HG02981 (cell line): Measurements from ENCODE around the gene SFMBT2.
"Not testable (repeated sequence)": the region's sequence is repeated elsewhere in the genome, so short reads cannot be mapped to it uniquely, and the experiment has no call there.

ENCODE experiments used
- ATAC-seq: cut with Tn5 transposase; IDR thresholded peaks from one replicate; pipeline ENCODE4 v1.9.1; 2021; ENCODE audit warnings: mild to moderate bottlenecking, moderate library complexity; ENCODE audit not compliant: unreplicated experiment

SFMBT2 gene

DNA sequence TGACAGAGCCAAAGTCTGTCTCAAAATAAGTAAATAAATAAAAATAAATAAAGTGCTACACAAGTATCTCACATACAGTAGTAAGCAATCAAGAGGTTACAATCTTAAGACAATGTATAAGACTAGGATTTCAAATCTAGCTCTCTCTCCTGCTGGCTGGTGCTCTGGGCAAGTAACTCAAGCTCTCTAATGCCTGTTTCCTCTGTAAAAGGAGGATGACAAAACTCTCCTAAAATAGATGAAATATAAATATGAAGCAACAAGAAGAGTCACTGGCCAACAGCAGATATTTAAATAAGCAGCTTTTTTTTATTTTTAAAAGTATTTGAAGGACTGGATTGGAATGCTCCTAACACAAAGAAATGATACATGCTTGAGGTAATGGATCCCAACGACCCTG lies 7.2 kb downstream of the SFMBT2 start:
- no peak for ATAC-seq

DNA sequence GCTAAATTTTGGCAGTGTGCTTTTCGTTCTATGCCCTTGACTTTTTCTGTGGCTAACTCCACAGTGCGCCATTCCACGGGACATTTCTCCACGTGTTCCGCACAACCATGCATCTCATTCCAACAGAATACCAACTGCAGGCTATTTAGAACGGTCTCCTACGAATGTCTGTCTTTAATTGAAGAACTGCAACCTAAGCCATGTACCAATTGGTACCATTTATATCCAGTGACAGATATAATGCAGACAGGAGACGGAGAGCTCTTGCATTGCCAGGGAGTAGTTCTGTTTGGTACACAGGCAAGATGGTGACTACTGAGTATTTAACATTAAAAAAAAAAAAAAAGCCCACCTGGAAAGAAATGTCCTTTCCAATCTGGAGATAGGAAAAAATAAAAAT lies 9.1 kb downstream of the SFMBT2 start:
- ATAC-seq = no peak

DNA sequence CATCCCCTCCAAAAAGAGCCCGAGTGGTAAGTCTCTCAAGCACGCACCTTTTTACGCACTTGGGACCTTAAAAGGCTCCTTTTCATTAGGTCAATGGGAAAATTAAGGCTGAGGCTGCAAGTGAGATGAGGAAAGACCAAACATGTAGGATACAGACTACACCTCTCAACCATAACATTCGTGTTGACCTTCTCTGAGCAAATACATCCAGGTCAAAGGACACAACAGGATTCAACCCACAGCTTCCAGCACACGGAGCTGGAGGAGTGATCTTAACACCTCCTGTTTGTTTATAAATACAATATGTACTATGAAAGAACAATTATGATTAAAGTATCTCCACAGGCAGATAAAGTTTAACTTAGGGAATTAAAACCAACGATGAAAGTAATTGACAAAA lies 9.7 kb downstream of the SFMBT2 start:
- ATAC-seq = no peak

DNA sequence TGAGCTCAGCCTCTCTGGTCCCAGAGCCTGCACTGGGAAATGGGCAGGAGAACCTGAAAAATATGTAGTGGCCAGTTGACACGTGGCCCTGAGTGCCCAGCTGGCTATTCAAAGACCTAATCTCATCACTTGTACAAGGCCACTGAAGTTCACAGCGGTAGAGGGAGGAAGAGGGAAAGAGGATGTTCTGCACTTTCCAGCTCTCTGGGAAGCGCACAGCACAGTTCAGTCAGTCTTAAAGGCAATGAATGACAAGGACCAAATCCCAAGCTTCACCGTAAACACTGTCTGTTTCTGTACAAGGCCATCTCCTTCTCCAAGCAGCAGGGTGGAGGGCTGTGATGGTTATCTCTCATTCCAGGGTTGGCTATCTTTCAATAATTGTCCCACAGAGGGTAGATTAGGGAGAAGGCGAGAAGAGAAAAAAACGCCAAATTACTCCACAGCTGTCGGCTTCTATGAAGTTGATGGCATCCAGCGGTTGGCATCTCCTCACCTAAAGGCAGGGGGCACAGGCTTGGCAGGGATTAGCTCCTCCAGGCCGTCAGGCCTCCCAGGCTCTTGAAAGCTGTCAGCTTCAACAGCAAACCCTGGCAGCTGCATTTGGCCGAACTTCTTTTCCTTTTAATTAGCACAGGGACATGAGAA lies 10.6 kb downstream of the SFMBT2 start:
- ATAC-seq = no peak

DNA sequence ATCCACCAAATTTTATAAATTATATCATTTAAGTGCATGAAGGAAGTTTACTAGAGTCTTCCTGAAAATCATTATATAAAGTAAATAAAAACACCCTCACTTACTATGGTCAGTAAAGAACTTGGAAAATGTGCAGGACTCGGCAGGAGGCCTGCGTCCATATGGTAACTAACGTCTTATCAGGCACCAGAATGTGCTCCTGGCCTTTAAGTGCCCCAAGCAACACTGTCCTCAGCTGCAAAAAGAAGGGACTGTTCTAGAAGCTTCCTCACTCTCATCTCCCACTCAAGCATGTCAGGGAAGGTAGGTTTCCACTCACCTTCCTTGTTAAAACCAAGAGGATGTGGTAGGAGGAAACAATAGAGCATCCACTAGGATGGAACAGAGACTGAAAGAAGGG lies 11.3 kb downstream of the SFMBT2 start:
- ATAC-seq = no peak

DNA sequence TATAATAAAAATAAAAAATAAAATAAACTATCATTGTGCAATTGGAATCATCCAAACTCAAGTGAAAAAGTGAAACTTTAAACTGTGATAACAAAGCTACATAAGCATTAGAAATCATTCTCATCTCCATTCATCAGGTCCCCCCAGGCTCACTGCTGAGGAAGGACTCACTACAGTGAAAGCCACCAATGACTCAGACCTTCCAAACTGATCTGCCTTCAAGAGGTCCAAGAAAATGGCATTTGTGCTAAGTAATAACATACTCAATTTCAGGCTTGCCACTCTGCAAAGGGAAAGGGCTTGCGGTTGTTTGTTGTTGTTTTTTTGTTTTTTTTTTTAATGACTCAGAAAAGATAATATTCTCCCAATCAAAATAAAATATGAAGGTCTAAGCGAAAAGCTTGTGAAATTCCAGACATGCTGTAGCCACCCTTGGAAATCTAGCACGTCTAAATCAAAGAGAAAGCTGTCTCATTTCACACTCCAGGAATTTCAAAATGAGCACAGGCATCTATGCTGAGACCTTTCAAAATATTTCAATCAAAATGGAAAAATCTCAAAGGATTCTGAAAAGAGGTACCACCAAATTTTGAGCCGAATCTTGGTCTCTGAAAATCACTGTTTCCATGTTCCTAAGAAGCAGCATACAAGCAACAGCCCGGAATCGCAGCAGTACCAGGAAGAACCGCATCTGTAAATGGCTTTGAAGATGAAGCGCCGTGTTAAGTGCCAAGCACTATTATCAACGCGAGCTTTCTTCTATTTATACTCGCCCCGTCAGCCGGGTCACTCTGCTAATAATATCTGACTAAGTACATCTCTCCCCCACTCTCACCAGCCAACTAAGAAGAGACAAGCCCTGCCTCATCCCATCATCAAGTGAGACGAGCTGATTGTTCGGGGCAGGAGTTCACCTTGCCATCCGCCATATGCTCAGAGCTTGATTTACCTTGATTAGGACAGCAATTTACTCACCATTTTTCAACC lies 13.5 kb downstream of the SFMBT2 start:
- ATAC-seq = no peak

DNA sequence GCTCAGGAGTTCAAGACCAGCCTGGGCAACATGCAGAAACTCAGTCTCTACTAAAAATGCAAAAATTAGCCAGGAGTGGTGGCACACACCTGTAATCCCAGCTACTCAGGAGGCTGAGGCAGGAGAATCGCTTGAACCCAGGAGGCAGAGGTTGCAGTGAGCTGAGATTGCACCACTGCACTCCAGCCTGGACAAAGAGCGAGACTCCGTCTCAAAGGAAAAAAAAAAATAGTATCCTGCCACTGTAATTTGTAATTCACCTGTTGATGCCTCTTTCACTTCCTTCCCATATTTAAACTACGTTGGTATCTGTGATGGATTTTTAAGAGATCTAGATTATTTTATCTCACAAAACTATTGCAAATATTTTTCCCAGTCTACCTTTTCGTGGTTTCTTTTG lies 18.5 kb downstream of the SFMBT2 start:
- not testable (repeated sequence) for ATAC-seq

DNA sequence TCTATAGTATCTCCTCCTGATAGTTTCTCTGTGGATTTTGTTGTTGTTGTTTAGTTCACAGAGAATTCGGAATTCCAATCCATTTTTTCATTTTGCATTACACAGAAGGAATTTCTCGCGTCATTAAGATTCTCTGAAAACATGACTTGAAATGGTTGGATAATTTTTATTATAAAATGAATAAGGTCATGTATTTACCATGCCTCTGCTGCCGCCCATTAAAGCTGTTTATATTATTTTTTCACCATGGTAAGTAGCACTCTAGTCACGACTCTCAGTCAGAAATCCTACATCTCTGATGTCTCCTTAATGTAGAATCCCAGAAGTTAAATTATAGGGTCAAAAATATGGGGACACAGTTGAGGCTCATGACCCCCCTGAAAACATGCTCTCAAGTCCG lies 19.1 kb downstream of the SFMBT2 start:
- no peak for ATAC-seq

DNA sequence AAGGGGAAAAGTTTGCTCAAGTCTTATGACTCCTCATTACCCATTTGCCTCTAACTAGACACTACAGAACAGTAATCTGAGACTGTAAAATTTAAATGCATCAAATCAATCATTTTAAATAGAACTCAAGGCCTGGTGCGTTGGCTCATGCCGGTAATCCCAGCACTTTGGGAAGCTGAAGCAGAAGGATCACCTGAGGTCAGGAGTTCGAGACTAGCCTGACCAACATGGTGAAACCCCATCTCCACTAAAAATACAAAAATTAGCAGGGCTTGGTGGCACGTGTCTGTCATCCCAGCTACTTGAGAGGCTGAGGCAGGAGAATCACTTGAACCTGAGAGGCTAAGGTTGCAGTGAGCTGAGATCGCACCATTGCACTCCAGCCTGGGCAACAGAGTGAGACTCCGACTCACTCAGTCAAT lies 20.1 kb downstream of the SFMBT2 start:
- ATAC-seq = not testable (repeated sequence)

DNA sequence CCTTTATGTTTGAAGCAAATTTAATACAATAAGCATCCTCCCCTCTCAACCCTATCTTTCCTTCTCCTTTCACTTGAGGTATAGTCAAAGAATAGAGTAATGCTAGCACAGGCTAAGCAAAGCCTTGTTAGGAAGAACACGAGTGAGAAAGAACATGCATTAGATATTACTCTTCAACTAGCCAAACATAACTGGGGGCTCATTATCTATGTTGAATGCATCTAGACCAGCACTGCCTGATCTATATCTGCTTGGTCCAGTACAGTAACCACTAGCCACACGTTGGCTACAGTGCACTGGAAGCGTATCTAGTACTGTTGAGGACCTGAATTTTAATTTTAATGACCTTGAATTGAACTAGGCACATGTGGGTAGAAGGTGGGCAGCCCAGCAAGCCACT lies 21.0 kb downstream of the SFMBT2 start:
- no peak for ATAC-seq

DNA sequence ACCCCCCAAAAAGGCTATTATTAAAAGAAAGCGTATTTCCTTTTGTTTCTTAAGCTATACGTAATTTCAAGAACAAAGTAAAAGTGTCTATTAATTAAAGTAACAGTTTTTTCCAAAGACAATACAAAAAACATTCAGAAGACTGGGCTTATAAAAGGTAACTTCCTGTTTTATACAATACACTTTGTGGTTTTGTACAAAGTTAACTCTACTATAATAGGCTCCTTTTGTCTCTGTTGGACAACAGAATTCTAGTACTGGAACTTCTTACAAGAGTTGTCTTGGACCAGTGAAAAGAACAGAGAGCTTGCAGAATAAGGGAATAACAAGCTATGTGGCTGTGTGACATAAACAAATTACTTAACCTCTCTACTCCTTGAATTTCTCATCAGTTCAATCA lies 21.5 kb downstream of the SFMBT2 start:
- ATAC-seq = no peak

DNA sequence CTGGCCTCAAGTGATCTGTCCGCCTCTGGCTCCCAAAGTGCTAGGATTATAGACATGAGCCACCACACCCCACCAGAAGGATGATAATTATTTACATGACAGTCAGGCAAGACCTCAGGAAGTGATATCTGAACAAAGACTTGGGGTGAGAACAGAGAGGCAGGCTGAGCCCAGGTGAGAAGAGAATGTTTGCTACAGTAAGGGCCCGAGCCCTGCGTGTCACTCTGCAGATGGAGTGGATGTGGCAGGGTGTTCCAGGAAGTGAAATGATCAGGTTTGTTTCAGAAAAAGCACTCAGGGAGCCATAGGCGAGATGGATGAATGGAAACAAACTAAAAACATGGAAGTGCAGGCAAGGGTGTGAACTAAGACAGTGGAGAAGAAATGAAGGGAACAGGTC lies 22.2 kb downstream of the SFMBT2 start:
- ATAC-seq = no peak

DNA sequence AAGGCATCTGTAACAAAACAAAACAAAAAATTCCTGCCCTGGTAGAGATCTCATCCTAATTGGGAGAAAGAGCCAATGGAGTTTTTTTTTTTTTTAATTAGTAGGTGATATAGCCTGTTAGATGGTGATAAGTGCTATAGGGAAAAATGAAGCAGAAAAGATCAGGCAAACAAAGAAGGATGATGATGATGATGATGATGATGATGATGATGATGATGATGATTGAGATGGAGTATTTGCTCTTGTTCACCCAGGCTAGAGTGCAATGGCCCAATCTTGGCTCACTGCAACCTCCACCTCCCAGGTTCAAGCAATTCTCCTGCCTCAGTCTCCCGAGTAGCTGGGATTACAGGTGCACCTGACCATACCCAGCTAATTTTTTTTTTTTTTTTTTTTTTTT lies 22.7 kb downstream of the SFMBT2 start:
- not testable (repeated sequence) for ATAC-seq

DNA sequence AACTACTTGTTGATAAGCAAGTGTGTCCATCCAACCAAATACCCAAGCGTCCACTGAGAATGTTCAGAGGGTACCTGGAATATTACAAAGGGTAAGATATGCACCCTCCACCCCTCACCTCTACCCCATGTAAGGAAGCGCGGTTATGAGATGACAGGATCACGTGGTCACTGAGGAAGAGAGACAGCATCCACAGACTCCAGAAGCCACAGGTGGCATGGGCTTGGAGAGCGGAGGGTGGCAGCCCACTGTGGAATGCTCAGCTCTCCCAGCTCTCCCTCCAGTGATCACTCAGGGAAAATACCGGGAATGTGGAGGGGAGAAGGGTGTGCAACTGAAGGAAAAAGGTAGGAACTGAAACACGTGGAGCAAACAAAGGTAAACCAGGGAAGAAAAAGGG lies 25.7 kb downstream of the SFMBT2 start:
- ATAC-seq = no peak

DNA sequence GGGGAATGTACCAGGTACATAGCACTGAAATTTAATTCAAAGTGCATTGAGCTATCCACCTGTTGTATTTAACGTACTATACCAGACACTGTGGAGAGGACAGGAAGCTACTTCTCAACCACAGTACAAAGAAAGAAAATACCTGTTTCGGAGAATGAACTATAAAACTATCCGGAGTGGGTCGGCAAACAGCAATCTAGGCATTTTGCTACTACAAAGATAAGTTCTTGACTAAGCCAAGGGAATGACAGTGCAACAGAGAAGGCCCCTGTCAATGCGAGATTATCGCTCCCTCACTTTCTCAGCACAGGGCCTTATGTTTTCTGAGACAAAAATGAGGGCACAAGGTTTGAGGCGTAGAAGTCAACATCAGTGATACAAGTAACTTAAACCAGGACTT lies 27.4 kb downstream of the SFMBT2 start:
- ATAC-seq = no peak

DNA sequence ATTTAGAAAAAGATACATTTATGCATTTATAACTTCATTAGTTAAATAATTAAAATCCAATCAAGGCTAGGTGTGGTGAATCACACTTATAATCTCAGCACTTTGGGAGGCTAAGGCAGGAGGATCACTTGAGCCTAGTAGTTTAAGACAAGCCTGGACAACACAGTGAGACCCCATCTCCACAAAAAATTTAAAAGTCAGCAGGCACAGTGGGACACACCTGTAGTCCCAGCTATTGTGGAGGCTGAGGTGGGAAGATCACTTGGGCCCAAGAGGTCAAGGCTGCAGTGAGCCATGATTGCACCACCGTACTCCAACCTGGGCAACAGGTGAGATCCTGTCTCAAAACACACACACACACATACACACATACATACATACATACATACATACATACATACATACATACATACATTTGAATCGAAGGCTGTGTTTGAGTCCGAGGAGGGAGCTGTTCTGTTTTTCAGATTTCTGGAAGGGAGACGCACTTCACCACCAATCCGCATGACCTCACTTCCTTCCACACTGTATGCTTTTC lies 30.1 kb downstream of the SFMBT2 start:
- no peak for ATAC-seq

DNA sequence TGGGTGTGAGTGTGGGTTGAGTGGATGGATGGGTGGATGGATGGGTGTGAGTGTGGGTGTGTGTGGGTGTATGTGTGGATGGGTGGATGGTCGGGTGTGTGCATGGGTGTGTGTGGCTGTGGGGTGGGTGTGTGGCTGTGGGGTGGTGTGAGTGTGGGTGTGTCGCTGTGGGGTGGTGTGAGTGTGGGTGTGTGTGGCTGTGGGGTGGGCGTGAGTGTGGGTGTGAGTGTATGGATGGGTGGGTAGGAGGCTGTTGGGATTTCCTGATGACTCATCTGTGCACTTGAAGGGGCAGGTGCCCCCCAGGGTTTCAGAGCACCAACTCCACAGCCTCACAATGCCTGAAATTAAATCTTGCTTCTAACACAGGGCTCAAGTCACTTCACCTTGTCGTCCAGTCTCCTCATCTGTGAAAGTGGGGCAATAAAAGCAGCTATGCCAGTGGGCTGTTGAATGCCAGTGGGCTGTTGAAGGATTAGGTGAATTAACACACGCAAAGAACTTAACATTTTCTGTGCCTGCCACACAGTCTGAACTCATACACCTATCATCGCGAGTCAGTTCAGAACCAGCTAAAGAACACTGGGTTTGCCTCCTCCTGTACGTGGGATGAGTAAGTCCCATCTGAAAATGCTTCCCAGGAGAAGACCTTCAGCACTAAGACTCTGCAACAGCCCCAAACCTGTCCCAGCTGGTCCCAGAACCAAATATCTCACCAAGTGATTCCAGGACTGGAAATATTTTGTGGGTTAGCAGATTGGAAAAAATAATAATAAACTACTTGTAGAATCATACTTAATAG lies 32.0 kb downstream of the SFMBT2 start:
- ATAC-seq = no peak

DNA sequence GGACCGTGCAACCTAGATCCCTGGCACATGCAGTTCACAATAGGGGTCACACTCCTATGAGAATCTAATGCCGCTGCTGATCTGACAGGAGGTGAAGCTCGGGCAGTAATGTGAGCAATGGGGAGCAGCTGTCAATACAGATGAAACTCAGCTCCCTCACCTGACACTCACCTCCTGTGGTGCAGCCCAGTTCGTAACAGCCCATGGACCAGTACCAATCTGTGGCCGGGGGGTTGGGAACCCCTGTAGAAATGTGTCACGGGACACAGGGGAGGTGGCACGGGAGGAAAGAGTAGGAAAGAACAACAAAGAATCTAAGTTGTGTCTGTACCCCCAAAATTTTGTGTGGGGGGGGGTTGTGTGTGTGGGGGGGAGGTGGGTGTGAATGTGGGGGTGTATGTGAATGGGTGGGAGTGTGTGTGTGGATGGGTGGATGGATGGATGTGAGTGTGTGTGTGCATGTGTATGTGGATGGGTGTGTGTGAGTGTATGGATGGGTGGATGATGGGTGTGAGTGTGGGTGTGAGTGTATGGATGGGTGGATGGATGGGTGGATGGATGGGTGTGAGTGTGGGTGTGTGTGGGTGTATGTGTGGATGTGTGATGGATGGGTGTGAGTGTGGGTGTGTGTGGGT lies 33.1 kb downstream of the SFMBT2 start:
- no peak for ATAC-seq

DNA sequence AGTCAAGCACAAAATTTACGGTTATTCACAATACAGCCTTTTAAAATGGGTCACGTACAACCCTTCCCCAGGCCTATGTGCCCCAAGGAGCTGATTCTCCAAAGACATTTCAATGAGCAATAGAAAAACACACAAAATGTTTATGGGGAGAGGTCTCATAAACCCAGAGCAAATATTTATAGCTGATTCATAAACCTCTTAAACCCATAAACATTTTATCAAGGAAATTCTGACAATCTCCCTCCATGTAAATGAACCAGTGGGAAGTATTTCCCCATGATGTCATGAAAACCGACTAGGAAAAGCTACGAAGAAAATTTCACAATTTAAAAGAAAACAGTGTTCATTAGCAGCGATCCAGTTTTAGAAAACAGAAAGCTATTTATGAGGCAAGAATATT lies 36.0 kb downstream of the SFMBT2 start:
- no peak for ATAC-seq

DNA sequence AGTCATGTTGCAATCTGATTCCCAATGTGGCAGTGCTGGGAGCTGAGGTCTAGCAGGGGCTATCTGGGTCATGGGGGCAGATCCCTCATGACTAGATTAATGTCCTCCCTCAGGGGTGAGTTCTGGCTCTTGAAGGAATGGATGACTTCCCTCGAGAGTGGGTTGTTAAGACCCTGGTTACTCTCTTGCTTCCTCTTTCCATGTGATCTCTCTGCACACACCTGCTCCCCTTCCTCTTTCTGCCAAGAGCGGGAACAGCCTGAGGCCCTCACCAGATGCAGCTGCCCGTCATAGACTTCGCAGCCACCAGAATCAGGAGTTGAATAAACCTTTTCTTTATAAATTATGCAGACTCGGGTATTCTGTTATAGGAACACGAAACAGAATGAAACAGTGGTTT lies 37.8 kb downstream of the SFMBT2 start:
- no peak for ATAC-seq

DNA sequence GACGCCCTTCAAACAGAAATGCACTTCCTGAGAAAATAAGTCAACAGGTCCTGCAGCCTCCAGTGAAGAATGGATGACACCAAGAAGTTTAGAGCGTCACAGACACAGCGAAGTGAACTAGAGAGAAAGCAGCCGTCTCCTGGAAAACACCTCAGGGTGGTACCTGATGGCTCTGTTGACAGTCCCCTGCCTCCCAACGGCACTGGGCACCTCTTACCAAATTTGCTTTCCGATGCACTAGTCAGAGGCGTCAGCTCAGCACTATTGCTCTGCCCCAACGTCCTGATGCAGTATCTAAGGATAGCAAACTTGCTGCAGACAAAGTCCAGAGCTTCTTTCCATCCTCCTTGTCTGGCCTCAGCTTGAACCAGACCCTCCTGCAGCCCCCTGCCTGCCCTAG lies 38.3 kb downstream of the SFMBT2 start:
- no peak for ATAC-seq
